OCI-LY3 (cell line): ENCODE data around the gene PPP6R1.

Experiments
- H2AFZ ChIP-seq: fragments of 200-600, 300-600 bp; shearing (Covaris generic); 2 replicates; pipeline ENCODE4 v1.6.0; 2014; ENCODE audit warnings: antibody characterized with exemption, low read depth, low read length
- H3K27ac ChIP-seq: fragments of 200-600, 300-600 bp; sonication (generic); 2 replicates; pipeline ENCODE4 v1.5.1; 2014; ENCODE audit warnings: mild to moderate bottlenecking, low read length, moderate library complexity, mixed read lengths
- H3K27me3 ChIP-seq: fragments of 200-600, 300-600 bp; sonication (generic); 2 replicates; pipeline ENCODE4 v1.6.1; 2014; ENCODE audit warnings: low read depth, low read length, mixed read lengths
- H3K36me3 ChIP-seq: fragments of 200-600, 300-600 bp; sonication (generic); replicated peaks from 2 replicates; pipeline ENCODE3; 2014; ENCODE audit warnings: low read depth, low read length, mixed read lengths
- H3K4me1 ChIP-seq: fragments of 300-600, 200-600 bp; sonication (generic); 2 replicates; pipeline ENCODE4 v1.6.1; 2014; ENCODE audit warnings: low read length, mixed read lengths
- H3K4me2 ChIP-seq: fragments of 200-600, 300-600 bp; sonication (generic); 2 replicates; pipeline ENCODE4 v1.6.1; 2014; ENCODE audit warnings: low read length, mixed read lengths
- H3K4me3 ChIP-seq: fragments of 300-600, 200-600 bp; sonication (generic); 2 replicates; pipeline ENCODE4 v1.5.1; 2014; ENCODE audit warnings: antibody characterized with exemption, mild to moderate bottlenecking, low read length, moderate library complexity
- H3K79me2 ChIP-seq: fragments of 300-600, 200-600 bp; shearing (Covaris generic); 2 replicates; pipeline ENCODE4 v1.6.1; 2014; ENCODE audit warnings: mild to moderate bottlenecking, low read length, mixed read lengths
- H3K9ac ChIP-seq: fragments of 300-600, 200-600 bp; shearing (Covaris generic); 2 replicates; pipeline ENCODE4 v1.6.0; 2014; ENCODE audit warnings: mild to moderate bottlenecking, low read length, moderate library complexity
- H3K9me3 ChIP-seq: fragments of 200-600, 300-600 bp; shearing (Covaris generic); 2 replicates; pipeline ENCODE4 v1.6.1; 2014; ENCODE audit warnings: low read length, mixed read lengths; ENCODE audit not compliant: insufficient read depth
- H4K20me1 ChIP-seq: fragments of 200-600, 300-600 bp; sonication (generic); 2 replicates; pipeline ENCODE4 v1.6.1; 2016; ENCODE audit warnings: low read length, mixed read lengths; ENCODE audit not compliant: insufficient read depth
- EZH2phosphoT487 ChIP-seq: fragments of 200-600 bp; shearing (Covaris generic); IDR thresholded peaks from 2 replicates; pipeline ENCODE4 v1.6.1; 2018; ENCODE audit warnings: antibody characterized with exemption, mixed run types, low read depth
- TF ChIP-seq, protein P1 (sequence below): fragments of 200-600, 300-600 bp; sonication (generic); IDR thresholded peaks from 2 replicates; pipeline ENCODE4 v1.5.1; 2014; ENCODE audit warnings: antibody characterized with exemption, low read length, low read depth

The PPP6R1 gene

DNA sequence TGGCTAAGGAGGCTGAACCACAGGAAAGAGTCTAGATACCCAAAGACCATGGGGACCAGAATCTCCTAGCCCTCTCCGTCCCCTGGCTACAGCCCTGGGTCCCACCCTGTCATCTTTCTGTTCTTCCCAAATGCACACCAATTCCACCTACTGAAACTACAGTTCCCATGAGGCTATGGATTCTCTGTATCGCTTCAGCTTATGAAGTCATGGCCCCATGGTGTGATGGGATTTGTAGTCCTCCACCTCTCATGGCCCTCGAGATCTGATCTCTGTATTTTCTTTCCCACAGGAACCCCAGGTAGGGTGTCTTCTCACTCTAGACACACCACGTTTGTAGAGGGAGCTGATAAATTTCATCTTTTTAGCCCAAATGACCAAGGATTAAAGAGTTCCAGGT is 61.3 kb downstream of the PPP6R1 start:
- no peak overlapping the region for H3K4me3 ChIP-seq
- H2AFZ ChIP-seq, result no peak overlapping the region
- no peak for TF ChIP-seq EZH2phosphoT487
- TF ChIP-seq, protein P1, sequence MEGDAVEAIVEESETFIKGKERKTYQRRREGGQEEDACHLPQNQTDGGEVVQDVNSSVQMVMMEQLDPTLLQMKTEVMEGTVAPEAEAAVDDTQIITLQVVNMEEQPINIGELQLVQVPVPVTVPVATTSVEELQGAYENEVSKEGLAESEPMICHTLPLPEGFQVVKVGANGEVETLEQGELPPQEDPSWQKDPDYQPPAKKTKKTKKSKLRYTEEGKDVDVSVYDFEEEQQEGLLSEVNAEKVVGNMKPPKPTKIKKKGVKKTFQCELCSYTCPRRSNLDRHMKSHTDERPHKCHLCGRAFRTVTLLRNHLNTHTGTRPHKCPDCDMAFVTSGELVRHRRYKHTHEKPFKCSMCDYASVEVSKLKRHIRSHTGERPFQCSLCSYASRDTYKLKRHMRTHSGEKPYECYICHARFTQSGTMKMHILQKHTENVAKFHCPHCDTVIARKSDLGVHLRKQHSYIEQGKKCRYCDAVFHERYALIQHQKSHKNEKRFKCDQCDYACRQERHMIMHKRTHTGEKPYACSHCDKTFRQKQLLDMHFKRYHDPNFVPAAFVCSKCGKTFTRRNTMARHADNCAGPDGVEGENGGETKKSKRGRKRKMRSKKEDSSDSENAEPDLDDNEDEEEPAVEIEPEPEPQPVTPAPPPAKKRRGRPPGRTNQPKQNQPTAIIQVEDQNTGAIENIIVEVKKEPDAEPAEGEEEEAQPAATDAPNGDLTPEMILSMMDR, result no peak
- no peak overlapping the region for H3K27ac ChIP-seq
- no peaks in the 10 kb centered on the region for H3K79me2 ChIP-seq
- H3K36me3 ChIP-seq, result no peaks in the 10 kb centered on the region
- H3K4me1 ChIP-seq, result no peaks in the 10 kb centered on the region
- no peak overlapping the region for H3K9ac ChIP-seq
- H3K9me3 ChIP-seq, result no peaks in the 10 kb centered on the region
- H3K4me2 ChIP-seq, result no peak overlapping the region
- H4K20me1 ChIP-seq, result no peaks in the 10 kb centered on the region
- 0 out of 2 replicates have a peak, but pooled peaks cover 7% of the 10 kb centered on the region for H3K27me3 ChIP-seq

DNA sequence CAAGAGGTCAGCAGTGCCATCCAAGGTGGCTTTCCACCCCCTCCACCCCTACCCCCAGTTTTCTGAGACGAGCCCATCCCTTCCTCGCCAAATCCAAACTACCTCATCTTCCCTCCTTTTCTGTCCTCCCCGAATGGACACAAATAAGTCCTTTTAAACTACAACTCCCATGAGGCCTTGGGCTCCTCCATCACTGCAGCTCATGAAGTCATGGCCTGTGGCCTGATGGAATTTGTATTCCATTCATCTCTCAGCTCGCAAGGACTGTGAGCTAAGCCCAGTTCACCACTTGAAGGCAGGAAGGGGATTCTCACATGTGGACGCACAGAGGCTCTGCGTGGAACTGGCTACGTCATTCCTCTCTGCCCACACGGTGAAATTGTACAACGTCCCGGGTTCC is 62.0 kb downstream of the PPP6R1 start:
- TF ChIP-seq, protein P1, result no peak
- TF ChIP-seq EZH2phosphoT487, result no peak
- H3K9ac ChIP-seq, result no peak overlapping the region
- H4K20me1 ChIP-seq, result no peaks in the 10 kb centered on the region
- no peaks in the 10 kb centered on the region for H3K79me2 ChIP-seq
- 0 out of 2 replicates have a peak, but pooled peaks cover 7% of the 10 kb centered on the region for H3K27me3 ChIP-seq
- H2AFZ ChIP-seq, result no peak overlapping the region
- no peak overlapping the region for H3K27ac ChIP-seq
- H3K4me1 ChIP-seq, result no peaks in the 10 kb centered on the region
- H3K36me3 ChIP-seq, result no peaks in the 10 kb centered on the region
- H3K4me3 ChIP-seq, result no peak overlapping the region
- H3K9me3 ChIP-seq, result no peaks in the 10 kb centered on the region
- no peak overlapping the region for H3K4me2 ChIP-seq

DNA sequence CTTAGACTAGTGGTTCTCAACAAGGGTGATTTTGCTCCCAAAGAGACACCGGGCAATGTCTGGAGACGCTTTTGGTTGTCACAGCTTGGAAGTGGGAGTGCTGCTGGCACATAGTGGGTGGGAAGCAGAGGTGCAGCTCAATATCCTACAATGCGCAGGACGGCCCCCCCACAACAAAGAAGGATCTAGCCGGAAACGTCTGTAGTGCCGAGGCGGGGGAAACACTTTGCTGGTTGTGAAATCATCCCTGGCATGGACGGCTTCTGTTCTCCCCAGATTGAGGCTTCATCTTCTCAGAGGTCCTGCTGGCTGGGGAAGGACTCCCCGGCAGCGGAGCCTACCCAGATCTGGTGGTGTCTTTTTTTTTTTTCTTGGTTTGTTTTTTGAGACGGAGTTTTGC is 65.3 kb downstream of the PPP6R1 start:
- TF ChIP-seq EZH2phosphoT487, result no peak
- TF ChIP-seq, protein P1, result no peak
- H3K4me3 ChIP-seq, result no peak overlapping the region
- no peaks in the 10 kb centered on the region for H4K20me1 ChIP-seq
- H2AFZ ChIP-seq, result no peak overlapping the region
- no peaks in the 10 kb centered on the region for H3K36me3 ChIP-seq
- H3K4me2 ChIP-seq, result no peak overlapping the region
- H3K9ac ChIP-seq, result no peak overlapping the region
- H3K79me2 ChIP-seq, result no peaks in the 10 kb centered on the region
- H3K9me3 ChIP-seq, result no peaks in the 10 kb centered on the region
- 0 out of 2 replicates have a peak, but pooled peaks cover 3% of the 10 kb centered on the region for H3K27me3 ChIP-seq
- no peak overlapping the region for H3K27ac ChIP-seq
- no peaks in the 10 kb centered on the region for H3K4me1 ChIP-seq

DNA sequence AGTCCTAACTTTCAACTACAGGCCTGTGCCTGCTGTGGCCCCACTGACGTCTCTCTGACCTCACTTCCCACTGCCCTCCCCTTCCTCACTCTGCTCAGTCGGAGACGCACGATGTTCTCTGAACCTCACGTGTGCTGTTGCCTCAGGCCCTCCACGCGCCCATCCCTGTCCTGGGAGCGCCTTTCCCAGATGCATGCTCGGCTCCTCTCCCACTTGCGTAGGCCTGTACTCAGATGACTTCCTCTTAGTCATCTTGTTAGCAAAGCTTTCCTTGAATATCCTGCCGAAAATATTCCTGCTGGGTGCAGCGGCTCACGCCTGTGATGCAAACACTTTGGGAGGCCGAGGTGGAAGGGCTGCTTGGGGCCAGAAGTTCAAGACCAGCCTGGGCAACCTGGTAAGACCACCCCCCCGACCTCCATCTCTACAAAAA is 69.4 kb downstream of the PPP6R1 start:
- no peaks in the 10 kb centered on the region for H3K9me3 ChIP-seq
- no peaks in the 10 kb centered on the region for H3K79me2 ChIP-seq
- H3K27me3 ChIP-seq, result peaks cover 6% of the 10 kb centered on the region; the same call in 1 of the 2 replicates
- no peak overlapping the region for H3K27ac ChIP-seq
- TF ChIP-seq, protein P1, result no peak
- TF ChIP-seq EZH2phosphoT487, result no peak
- H3K4me3 ChIP-seq, result no peak overlapping the region
- H3K4me2 ChIP-seq, result no peak overlapping the region
- H4K20me1 ChIP-seq, result no peaks in the 10 kb centered on the region
- H3K4me1 ChIP-seq, result no peaks in the 10 kb centered on the region
- H3K9ac ChIP-seq, result no peak overlapping the region
- H2AFZ ChIP-seq, result no peak overlapping the region
- no peaks in the 10 kb centered on the region for H3K36me3 ChIP-seq
